ENCODE results near the gene GNS.
A peak's percentile ranks its signal among the peaks of the same experiment; 100 is the strongest.

GNS gene

GRCh38 chr12:64800640-64801039 is 41.4 kb upstream of the GNS start:
- no peak for TF ChIP-seq ZFX (IDR thresholded peaks at IDR 0.05; ENCODE audit: borderline replicate concordance)
- no peak for TF ChIP-seq CTCF (IDR thresholded peaks at IDR 0.05)
- H3K27ac ChIP-seq, result no peak overlapping the region

- TF ChIP-seq ZFX (IDR thresholded peaks at IDR 0.05; ENCODE audit: borderline replicate concordance) (no peak), CTCF (IDR thresholded peaks at IDR 0.05) (no peak)
- no peak overlapping the region for H3K27ac ChIP-seq
These were observed 39.0 kb upstream of the GNS start for GRCh38 chr12:64798165-64798564.

GRCh38 chr12:64797156-64797555 is 38.0 kb upstream of the GNS start:
- no peak for TF ChIP-seq ZFX (IDR thresholded peaks at IDR 0.05; ENCODE audit: borderline replicate concordance)
- TF ChIP-seq CTCF (IDR thresholded peaks at IDR 0.05), result no peak
- peak overlapping the region; percentile 43 for H3K27ac ChIP-seq

GRCh38 chr12:64796205-64796845 is 37.1 kb upstream of the GNS start:
- TF ChIP-seq ZFX (IDR thresholded peaks at IDR 0.05; ENCODE audit: borderline replicate concordance), result no peak
- TF ChIP-seq CTCF (IDR thresholded peaks at IDR 0.05), result peak; percentile 99
- peak overlapping the region; percentile 43 for H3K27ac ChIP-seq

- H3K27ac ChIP-seq, result no peak overlapping the region
- TF ChIP-seq CTCF (IDR thresholded peaks at IDR 0.05), result no peak
- TF ChIP-seq ZFX (IDR thresholded peaks at IDR 0.05; ENCODE audit: borderline replicate concordance), result no peak
These were observed 35.1 kb upstream of the GNS start for GRCh38 chr12:64794305-64794704.

GRCh38 chr12:64793610-64794009 is 34.4 kb upstream of the GNS start:
- TF ChIP-seq ZFX (IDR thresholded peaks at IDR 0.05; ENCODE audit: borderline replicate concordance) (no peak), CTCF (IDR thresholded peaks at IDR 0.05) (no peak)
- H3K27ac ChIP-seq, result no peak overlapping the region

- no peak overlapping the region for H3K27ac ChIP-seq
- TF ChIP-seq ZFX (IDR thresholded peaks at IDR 0.05; ENCODE audit: borderline replicate concordance) (no peak), CTCF (IDR thresholded peaks at IDR 0.05) (no peak)
These were observed 32.9 kb upstream of the GNS start for GRCh38 chr12:64792128-64792527.
